GM18511 (cell line): Measurements from ENCODE around the gene CAMSAP3.
"Not testable (repeated sequence)": the region's sequence is repeated elsewhere in the genome, so short reads cannot be mapped to it uniquely, and the experiment has no call there.

Experiments
- ATAC-seq: cut with Tn5 transposase; IDR thresholded peaks from one replicate; pipeline ENCODE4 v1.9.1; 2021; ENCODE audit warnings: mild to moderate bottlenecking, moderate library complexity; ENCODE audit not compliant: unreplicated experiment

CAMSAP3 gene

GRCh38 chr19:7570761-7571160 is 24.9 kb upstream of the CAMSAP3 start:
- no peak for ATAC-seq

GRCh38 chr19:7575434-7576040 is 20.1 kb upstream of the CAMSAP3 start:
- no peak for ATAC-seq

GRCh38 chr19:7577422-7577821 is 18.2 kb upstream of the CAMSAP3 start:
- not testable (repeated sequence) for ATAC-seq

- ATAC-seq, result no peak
Observed at GRCh38 chr19:7578127-7578526, 17.5 kb upstream of the CAMSAP3 start.

DNA sequence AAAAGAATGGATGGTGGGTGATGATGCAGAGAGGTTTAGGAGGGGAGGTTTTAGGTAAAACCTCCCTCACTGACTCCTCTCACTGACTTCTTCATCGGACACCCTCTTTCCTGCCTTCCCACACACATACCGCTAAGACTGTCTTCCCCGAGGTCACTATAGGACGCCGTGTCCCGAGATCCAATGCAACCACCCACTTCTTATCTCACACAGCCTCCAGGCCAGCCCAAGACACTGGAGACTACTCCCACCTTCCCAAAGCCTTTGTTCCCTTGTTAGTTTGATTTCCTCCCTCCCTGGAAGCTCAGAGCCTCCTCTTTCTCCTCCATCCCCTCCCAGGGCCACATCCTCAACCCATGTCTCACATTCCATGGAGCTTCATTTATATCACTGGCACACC is 16.5 kb upstream of the CAMSAP3 start:
- no peak for ATAC-seq

DNA sequence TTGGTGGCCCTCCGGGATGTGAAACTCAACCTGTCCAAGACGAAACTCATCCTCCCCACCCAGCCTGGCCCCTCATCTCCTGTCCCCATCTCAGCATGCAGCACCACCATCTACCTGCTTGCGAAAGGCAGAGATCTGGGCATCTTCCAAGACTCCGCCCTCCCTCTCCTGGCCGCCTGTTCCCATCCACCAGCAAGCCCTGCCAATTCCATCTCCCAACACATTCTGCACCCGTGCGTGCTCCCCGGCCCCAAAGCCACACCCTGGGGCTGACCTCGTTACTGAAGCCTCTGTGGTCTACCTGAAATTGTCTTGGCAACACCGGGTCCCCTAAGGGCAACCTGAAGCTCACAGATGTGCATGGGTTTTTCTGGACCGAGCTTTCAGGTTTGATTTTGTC is 13.2 kb upstream of the CAMSAP3 start:
- no peak for ATAC-seq

GRCh38 chr19:7589822-7590221 is 5.8 kb upstream of the CAMSAP3 start:
- ATAC-seq, result no peak

GRCh38 chr19:7590256-7590655 is 5.4 kb upstream of the CAMSAP3 start:
- ATAC-seq, result no peak

DNA sequence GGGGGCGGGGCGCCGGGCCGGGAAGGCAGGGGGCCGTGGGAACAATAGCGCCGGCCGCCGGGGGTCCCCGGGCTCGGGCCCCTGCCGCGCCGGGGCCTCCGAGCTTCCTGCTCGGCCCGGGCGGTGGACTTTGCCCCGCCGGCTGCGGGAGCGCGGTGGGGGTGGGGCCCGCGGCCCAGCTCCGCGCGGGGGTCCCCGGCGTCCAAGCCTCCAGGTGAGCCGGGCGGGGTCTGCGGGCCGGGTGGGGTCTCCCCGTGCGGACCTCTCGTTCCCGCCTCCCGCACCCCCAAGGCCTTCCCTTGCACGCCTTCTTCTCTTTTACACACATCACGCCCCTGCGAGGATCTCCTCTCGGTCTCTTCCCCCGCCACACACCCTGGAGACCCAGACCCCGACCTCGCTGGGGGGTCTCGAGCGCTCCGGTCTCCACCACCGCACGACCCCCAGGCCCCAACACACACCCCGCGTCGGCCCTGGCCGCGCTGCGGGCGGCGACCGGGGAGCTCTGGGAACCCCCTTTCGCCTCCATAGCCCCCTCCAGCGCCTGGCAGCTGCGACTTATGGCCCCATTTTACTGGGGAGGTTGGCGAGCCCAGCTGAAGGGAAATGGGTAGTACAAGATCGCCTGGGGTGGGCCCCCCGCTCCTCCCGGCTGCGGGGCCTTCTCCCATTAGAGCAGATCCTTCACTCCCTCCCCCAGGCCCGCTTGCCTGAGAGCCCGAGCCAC is 711 bp downstream of the CAMSAP3 start:
- ATAC-seq, result no peak

GRCh38 chr19:7597689-7598088 is 2.0 kb downstream of the CAMSAP3 start:
- ATAC-seq, result no peak

- ATAC-seq, result no peak
Observed at GRCh38 chr19:7598180-7598579, 2.5 kb downstream of the CAMSAP3 start.

GRCh38 chr19:7600721-7601120 is 5.1 kb downstream of the CAMSAP3 start:
- ATAC-seq, result no peak

GRCh38 chr19:7602240-7602934 is 6.7 kb downstream of the CAMSAP3 start:
- ATAC-seq, result no peak

DNA sequence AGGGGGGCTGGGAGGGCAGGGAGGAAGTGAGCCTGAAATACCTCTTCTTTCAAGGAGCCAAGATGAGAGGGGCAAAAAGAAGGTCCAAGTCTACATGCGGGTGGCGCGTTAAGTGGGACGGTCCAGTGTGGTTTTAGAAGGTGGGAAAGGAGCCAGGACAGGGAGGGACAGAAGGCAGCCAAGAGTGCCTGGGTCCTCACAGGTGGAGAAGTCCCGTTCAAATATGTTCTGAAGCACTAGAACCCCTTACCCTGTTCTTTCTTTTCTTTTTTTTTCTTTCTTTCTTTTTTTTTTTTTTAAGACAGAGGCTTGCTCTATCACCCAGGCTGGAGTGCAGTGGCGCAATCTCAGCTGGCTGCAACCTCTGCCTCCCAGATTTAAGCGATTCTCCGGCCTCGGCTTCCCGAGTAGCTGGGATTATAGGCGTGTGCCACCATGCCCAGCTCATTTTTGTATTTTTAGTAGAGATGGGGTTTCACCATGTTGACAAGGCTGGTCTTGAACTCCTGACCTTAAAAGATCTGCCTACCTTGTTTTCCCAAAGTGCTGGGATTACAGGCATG is 7.4 kb downstream of the CAMSAP3 start:
- ATAC-seq, result no peak

- no peak for ATAC-seq
Observed at GRCh38 chr19:7603919-7604318, 8.3 kb downstream of the CAMSAP3 start.

DNA sequence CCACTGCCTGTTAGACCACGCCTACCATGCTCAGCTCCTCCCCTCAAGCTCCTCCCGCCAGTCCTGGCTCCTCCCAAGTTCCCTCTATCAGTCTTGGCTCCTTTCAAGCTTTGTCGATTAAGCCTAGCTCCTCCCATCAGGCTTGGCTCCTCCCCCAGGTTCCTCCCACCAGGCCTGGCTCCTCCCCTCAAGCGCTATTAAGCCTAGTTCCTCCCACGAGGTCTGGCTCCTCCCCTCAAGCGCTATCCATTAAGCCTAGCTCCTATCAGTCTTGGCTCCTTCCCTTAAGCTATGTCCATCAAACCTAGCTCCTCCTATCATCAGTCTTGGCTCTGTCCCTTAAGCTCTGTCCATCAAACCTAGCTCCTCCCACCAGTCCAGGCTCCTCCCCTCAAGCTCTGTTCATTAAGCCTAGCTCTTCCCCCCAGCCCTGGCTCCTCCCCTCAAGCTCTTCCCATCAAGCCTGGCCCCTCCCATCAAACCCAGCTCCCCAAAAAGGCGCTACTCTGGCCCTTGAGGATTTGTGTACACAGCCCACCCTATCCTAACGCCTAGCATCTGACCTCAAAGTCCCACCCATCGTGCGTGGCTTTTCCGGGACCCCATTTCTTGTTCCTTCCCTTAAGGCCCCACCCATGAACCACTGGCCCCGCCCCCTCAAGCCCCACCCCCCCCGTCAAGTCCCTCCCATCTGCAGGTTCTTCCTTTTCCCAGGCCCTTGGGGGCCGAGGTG is 10.0 kb downstream of the CAMSAP3 start:
- no peak for ATAC-seq

DNA sequence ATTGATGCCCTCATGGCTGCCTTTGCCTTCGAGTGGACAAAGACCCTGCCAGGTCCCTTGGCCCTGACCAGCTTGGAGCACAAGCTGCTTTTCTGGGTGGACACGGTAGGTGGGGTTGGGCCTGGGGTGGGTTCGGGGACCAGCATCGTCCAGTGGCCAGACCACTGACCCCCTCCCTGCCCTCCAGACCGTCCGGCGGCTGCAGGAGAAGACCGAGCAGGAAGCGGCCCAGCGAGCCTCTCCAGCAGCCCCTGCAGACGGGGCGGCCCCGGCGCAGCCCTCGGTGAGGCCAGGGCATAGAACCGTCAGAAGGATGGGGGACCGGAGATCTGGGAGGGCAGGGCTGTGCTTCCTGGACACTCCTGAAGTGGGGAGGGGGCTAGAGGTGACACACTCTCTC is 10.6 kb downstream of the CAMSAP3 start:
- no peak for ATAC-seq

DNA sequence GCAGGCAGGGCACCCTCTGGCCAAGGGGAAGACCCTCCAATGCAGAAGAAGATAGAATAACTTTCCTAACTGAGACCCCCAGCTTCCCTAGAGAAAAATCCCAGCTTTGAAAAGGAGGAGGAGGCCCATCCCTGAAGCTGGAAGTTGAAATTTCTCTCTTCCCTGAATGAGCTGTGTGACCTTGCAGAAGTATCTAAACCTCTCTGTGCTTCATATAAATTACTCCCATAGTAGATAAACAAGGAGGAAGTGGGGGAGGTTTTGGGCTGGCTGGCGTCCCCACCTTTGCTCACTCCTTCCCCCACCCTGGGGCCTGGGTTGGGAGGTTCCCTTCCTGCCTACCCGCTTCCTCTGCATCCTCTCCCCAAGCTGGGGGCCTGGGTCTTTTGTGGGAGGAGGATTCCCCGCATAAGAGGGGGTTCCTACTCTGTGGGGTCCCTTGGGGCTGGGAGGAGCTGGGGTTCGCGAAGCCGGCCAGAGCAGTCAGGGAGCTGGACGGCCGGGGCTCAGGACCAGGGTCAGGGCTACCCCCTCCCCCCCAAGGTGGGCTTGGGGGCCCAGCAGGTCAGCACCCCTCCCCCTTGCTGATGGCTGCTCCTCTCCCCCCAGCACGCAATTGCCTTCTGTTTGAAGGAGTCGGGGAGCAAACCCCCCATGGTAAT is 11.7 kb downstream of the CAMSAP3 start:
- no peak for ATAC-seq

GRCh38 chr19:7607874-7608560 is 12.4 kb downstream of the CAMSAP3 start:
- ATAC-seq, result no peak
